ENCODE data around the gene SLC38A4. TPM values are rescaled to one million over a fixed set of nuclear protein-coding genes. Genes with fewer than 3 reads are reported as not detected.
"Not testable (repeated sequence)": the region's sequence is repeated elsewhere in the genome, so short reads cannot be mapped to it uniquely, and the experiment has no call there.

Gene SLC38A4
- polyA plus RNA-seq (ENCODE audit: insufficient read length in 4 of 4): 10 to 100 TPM; 20.9 to 37.7 (median 23.2) TPM

- DNase-seq (ENCODE audit: low read depth in 4 of 4, low spot score in 3 of 4): no peak
Measured at GRCh38 chr12:46825591-46826414, at the start of gene SLC38A4. Gene SLC38A4, minus strand, starts transcription at chr12:46825997. Its CDS starts 32,926 bp downstream, at chr12:46793071.

- no peak for DNase-seq (ENCODE audit: low read depth in 4 of 4, low spot score in 3 of 4)
Measured at GRCh38 chr12:46875095-46875494, 49.3 kb upstream of the SLC38A4 start.

- DNase-seq (ENCODE audit: low read depth in 4 of 4, low spot score in 3 of 4): no peak
Measured at GRCh38 chr12:46874642-46875041, 48.8 kb upstream of the SLC38A4 start.

GRCh38 chr12:46872135-46872534 is 46.3 kb upstream of the SLC38A4 start:
- no peak for DNase-seq (ENCODE audit: low read depth in 4 of 4, low spot score in 3 of 4)

- DNase-seq (ENCODE audit: low read depth in 4 of 4, low spot score in 3 of 4): no peak
Measured at GRCh38 chr12:46865311-46865710, 39.5 kb upstream of the SLC38A4 start.

- no peak for DNase-seq (ENCODE audit: low read depth in 4 of 4, low spot score in 3 of 4)
Measured at GRCh38 chr12:46858368-46858767, 32.6 kb upstream of the SLC38A4 start.

- no peak for DNase-seq (ENCODE audit: low read depth in 4 of 4, low spot score in 3 of 4)
Measured at GRCh38 chr12:46857486-46857885, 31.7 kb upstream of the SLC38A4 start.

- no peak for DNase-seq (ENCODE audit: low read depth in 4 of 4, low spot score in 3 of 4)
Measured at GRCh38 chr12:46855760-46856159, 30.0 kb upstream of the SLC38A4 start.

GRCh38 chr12:46854188-46854587 is 28.4 kb upstream of the SLC38A4 start:
- not testable (repeated sequence) for DNase-seq (ENCODE audit: low read depth in 4 of 4, low spot score in 3 of 4)

GRCh38 chr12:46848792-46849191 is 23.0 kb upstream of the SLC38A4 start:
- not testable (repeated sequence) for DNase-seq (ENCODE audit: low read depth in 4 of 4, low spot score in 3 of 4)

- DNase-seq (ENCODE audit: low read depth in 4 of 4, low spot score in 3 of 4): no peak
Measured at GRCh38 chr12:46847001-46847400, 21.2 kb upstream of the SLC38A4 start.

- no peak for DNase-seq (ENCODE audit: low read depth in 4 of 4, low spot score in 3 of 4)
Measured at GRCh38 chr12:46843811-46844210, 18.0 kb upstream of the SLC38A4 start.

GRCh38 chr12:46841891-46842290 is 16.1 kb upstream of the SLC38A4 start:
- no peak for DNase-seq (ENCODE audit: low read depth in 4 of 4, low spot score in 3 of 4)

GRCh38 chr12:46839964-46840363 is 14.2 kb upstream of the SLC38A4 start:
- no peak for DNase-seq (ENCODE audit: low read depth in 4 of 4, low spot score in 3 of 4)

GRCh38 chr12:46839232-46839631 is 13.4 kb upstream of the SLC38A4 start:
- no peak for DNase-seq (ENCODE audit: low read depth in 4 of 4, low spot score in 3 of 4)

- DNase-seq (ENCODE audit: low read depth in 4 of 4, low spot score in 3 of 4): no peak
Measured at GRCh38 chr12:46835785-46836184, 10.0 kb upstream of the SLC38A4 start.

- DNase-seq (ENCODE audit: low read depth in 4 of 4, low spot score in 3 of 4): no peak
Measured at GRCh38 chr12:46832130-46832704, 6.4 kb upstream of the SLC38A4 start.

GRCh38 chr12:46831335-46832129 is 5.7 kb upstream of the SLC38A4 start:
- no peak for DNase-seq (ENCODE audit: low read depth in 4 of 4, low spot score in 3 of 4)

- no peak for DNase-seq (ENCODE audit: low read depth in 4 of 4, low spot score in 3 of 4)
Measured at GRCh38 chr12:46830731-46831334, 5.0 kb upstream of the SLC38A4 start.

GRCh38 chr12:46824709-46825108 is 1.1 kb downstream of the SLC38A4 start:
- no peak for DNase-seq (ENCODE audit: low read depth in 4 of 4, low spot score in 3 of 4)

GRCh38 chr12:46818642-46819041 is 7.2 kb downstream of the SLC38A4 start:
- no peak for DNase-seq (ENCODE audit: low read depth in 4 of 4, low spot score in 3 of 4)
